ENCODE data around the gene LILRA6. TPM values are rescaled to one million over a fixed set of nuclear protein-coding genes. Genes with fewer than 3 reads are reported as not detected.
"Not testable (repeated sequence)": the region's sequence is repeated elsewhere in the genome, so short reads cannot be mapped to it uniquely, and the experiment has no call there.

LILRA6 gene
- total and polyA plus RNA-seq, 4 experiments from 2014 or later: 0.73 to 2.9 (median 1.2) TPM; not detected in 1

DNA sequence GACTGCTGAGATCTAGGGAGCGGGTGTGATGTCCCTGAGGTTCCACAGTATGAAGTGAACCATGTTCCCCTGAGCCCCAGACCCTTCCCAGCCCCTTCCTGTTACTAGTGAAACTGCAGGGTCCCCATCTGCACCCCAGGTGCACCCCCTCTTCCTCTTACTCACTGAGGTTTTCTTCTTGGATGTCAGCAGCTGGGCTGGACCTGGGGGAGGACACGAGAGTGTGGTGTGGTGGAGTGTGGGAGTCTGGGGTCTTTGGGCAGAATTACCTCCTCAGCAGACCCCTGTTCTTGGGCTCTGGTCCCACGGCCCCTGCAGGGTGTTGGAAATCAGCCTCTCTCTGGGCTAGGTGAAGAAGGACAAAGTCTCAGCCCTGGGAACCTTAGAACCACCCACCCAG lies 3.3 kb upstream of the LILRA6 start:
- Histone ChIP-seq H3K27me3 (ENCODE audit: insufficient read depth, low read length) (no peaks in the 10 kb centered on the region), H3K9me3 (ENCODE audit: control insufficient read depth in 1 of 2, low read length in 2 of 2) (no peaks in the 10 kb centered on the region), H3K27ac (ENCODE audit: low read depth, low read length) (no peak overlapping the region), H3K4me3 (ENCODE audit: low read length in 2 of 2) (no peak overlapping the region), H3K36me3 (ENCODE audit: insufficient read depth, low read length) (no peaks in the 10 kb centered on the region), H3K4me1 (ENCODE audit: insufficient read depth, low read length) (peaks cover 15% of the 10 kb centered on the region)
- Mint-ChIP-seq H3K27me3 (no peaks in the 10 kb centered on the region), H3K9me3 (peaks cover 0 to 2% (median 0%) of the 10 kb centered on the region in 8 donors), H3K36me3 (no peaks in the 10 kb centered on the region), H3K4me3 (no peak overlapping the region), H3K27ac (peak overlapping the region in 2 of 7 donors; percentile 27 to 31), H3K4me1 (peaks cover 6 to 16% (median 9%) of the 10 kb centered on the region in 4 donors)
- ChIA-PET CTCF (ENCODE audit: partially characterized antibody) (no interaction called here), POLR2A (ENCODE audit: partially characterized antibody) (interaction anchor here (2.4 kb wide), 1 partner anchor 45 kb away, joined by 8 read pairs; the partner anchor contains the start of gene RPS9)
- intact Hi-C loops (cut with micrococcal nuclease): no loop called here
- no peak for DNase-seq

DNA sequence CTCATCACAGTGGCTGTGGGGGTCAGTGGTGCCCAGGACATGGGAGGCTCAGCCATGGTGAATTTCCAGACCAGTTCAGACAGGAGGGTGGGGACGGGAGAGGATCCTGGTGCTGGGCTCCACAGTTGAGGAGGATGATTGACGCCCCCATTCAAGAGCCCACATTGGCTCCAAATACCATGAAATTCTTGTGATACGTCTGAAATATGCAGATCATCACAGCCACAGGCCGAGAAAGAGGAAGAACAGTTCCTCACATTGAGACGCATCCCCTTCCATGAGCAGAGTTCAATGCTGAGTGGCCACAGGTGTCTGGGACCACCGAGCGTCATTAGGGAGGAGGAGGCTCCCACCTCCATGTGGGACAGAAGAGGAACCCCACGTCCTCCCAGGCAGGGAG lies 1.2 kb upstream of the LILRA6 start:
- H3K36me3 Mint-ChIP-seq; H3K27ac ChIP-seq (ENCODE audit: low read depth, low read length); H3K4me3 ChIP-seq (ENCODE audit: low read length in 2 of 2); H3K9me3 ChIP-seq (ENCODE audit: control insufficient read depth in 1 of 2, low read length in 2 of 2); intact Hi-C loops (cut with micrococcal nuclease); H3K36me3 ChIP-seq (ENCODE audit: insufficient read depth, low read length); H3K27me3 ChIP-seq (ENCODE audit: insufficient read depth, low read length); H3K9me3 Mint-ChIP-seq; CTCF ChIA-PET (ENCODE audit: partially characterized antibody); H3K27ac Mint-ChIP-seq; H3K4me3 Mint-ChIP-seq; POLR2A ChIA-PET (ENCODE audit: partially characterized antibody); DNase-seq; H3K27me3 Mint-ChIP-seq: not testable (repeated sequence)
- H3K4me1 ChIP-seq (ENCODE audit: insufficient read depth, low read length): peaks cover 15% of the 10 kb centered on the region
- peaks cover 6 to 16% (median 9%) of the 10 kb centered on the region in 4 donors for H3K4me1 Mint-ChIP-seq

DNA sequence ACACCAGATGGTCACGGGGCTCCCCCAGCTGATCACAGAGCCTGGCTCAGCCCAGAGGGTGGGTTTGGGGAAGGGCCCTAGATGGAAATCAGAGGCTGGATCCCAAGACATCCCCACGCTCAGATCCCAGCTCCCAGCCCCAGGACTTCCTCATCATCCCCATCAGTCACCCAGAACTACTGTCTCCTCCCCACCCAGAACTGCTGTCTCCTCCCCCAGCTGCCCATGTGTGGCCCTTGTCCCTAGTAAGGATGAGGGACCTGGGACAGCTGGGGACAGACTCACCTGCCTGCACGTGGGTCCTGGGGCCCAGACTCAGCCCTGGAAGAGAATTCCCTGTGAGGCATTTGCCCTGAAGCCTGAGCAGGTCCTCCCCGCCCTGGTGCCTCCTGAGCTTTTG lies 356 bp downstream of the LILRA6 start:
- H3K4me1 ChIP-seq (ENCODE audit: insufficient read depth, low read length); H3K9me3 Mint-ChIP-seq; H3K36me3 ChIP-seq (ENCODE audit: insufficient read depth, low read length); H3K9me3 ChIP-seq (ENCODE audit: control insufficient read depth in 1 of 2, low read length in 2 of 2); DNase-seq; H3K27ac Mint-ChIP-seq; intact Hi-C loops (cut with micrococcal nuclease); H3K27ac ChIP-seq (ENCODE audit: low read depth, low read length); H3K27me3 ChIP-seq (ENCODE audit: insufficient read depth, low read length); H3K27me3 Mint-ChIP-seq; H3K4me3 Mint-ChIP-seq; H3K4me3 ChIP-seq (ENCODE audit: low read length in 2 of 2); CTCF ChIA-PET (ENCODE audit: partially characterized antibody); H3K36me3 Mint-ChIP-seq; H3K4me1 Mint-ChIP-seq: not testable (repeated sequence)
- POLR2A ChIA-PET (ENCODE audit: partially characterized antibody): interaction anchor here (1.4 kb wide), 1 partner anchor 53 kb away, joined by 3 read pairs; the partner anchor contains the start of gene MBOAT7

DNA sequence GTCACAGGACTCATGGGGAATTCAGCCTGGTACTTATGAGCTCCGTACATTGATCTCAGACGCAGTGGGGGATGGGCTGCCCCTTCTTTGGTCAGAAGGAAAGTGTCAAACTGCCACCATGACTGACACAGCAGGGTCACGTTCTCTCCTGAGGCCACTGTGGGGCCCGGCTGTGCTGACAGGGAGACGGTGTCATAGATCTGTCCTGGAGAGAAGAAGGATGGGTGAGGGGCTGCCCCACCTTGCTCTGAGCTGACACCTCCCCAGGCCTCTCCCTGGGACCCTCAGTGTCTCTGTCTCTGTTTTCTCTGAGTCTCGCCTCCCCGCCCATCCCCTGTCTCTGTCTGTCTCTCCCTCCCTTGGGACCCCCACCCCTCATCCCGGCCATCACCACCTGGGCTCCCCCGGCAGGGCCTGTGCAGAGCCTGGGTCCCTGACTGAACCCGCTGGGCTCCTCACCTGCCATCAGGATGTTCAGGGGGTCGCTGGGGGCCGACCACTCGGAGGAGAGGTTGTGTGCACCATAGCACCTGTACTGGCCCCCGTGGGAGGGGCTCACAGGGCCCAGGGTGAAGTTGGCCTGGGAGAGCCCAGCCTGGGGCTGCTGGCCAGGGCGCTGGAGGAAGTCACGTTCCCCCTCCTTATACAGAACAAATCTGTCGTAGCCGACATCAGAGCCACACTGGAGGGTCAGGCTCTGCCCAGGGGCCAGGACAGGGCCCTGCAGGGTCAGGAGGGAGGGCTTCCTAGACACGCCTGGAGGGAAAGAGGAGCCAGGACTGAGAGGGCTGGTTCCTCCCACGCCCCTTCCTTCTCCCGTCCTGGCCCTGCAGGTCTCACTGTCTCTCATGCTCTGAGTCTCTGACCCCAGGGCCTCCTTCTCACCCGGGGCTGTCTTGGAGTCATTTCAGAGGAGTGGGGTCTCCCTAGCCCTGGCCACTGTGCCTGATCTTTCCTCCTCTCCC lies 1.9 kb downstream of the LILRA6 start:
- H3K4me3 Mint-ChIP-seq; H3K36me3 Mint-ChIP-seq; H3K27ac Mint-ChIP-seq; H3K9me3 Mint-ChIP-seq; H3K27me3 Mint-ChIP-seq; H3K4me1 Mint-ChIP-seq; POLR2A ChIA-PET (ENCODE audit: partially characterized antibody); H3K9me3 ChIP-seq (ENCODE audit: control insufficient read depth in 1 of 2, low read length in 2 of 2); H3K36me3 ChIP-seq (ENCODE audit: insufficient read depth, low read length); CTCF ChIA-PET (ENCODE audit: partially characterized antibody); H3K27ac ChIP-seq (ENCODE audit: low read depth, low read length); intact Hi-C loops (cut with micrococcal nuclease); H3K4me1 ChIP-seq (ENCODE audit: insufficient read depth, low read length); DNase-seq; H3K4me3 ChIP-seq (ENCODE audit: low read length in 2 of 2); H3K27me3 ChIP-seq (ENCODE audit: insufficient read depth, low read length): not testable (repeated sequence)

DNA sequence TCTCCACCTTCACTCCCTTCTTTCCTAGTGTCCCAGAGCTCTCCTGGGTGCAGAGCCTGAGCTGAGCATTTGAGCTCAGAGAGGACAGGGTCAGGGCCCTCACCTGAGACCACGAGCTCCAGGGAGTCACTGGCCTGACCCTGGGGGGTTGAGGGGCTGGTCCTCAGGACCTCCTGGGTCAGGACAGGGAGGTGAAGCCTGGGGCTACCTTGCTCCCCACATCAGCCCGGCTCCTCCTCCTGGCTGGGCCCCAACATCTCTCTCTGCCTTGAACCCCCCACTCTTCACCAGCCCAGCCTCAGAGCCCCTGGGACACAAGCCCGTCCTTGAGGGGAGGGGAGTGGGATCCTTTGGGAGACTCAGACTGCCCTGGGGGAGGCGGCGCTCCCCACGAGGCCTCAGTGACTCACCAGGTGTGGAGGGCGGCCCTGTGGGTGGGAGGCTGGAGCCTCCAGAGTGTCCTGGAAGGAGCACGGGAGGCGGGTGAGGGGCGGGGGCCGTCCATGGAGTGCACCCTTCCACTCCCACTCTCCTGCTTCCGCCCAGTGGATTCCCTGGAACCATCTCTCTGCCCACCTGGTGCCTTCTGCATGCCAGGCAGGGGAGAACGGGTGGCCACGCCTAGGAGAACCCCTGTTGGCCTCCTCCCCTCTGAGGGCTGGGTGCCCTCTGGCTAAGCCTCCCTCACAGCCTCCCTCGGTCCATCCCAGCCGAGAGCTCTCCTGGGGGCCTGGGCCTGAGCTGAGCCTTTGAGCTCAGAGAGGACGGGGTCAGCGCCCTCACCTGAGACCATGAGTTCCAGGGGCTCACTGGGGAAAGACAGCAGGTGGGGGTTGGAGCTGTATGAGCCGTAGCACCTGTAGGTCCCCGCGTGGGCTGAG lies 2.9 kb downstream of the LILRA6 start:
- POLR2A ChIA-PET (ENCODE audit: partially characterized antibody); H3K4me1 Mint-ChIP-seq; H3K27me3 Mint-ChIP-seq; CTCF ChIA-PET (ENCODE audit: partially characterized antibody); H3K4me1 ChIP-seq (ENCODE audit: insufficient read depth, low read length); DNase-seq; H3K36me3 Mint-ChIP-seq; H3K9me3 Mint-ChIP-seq; H3K27ac ChIP-seq (ENCODE audit: low read depth, low read length); H3K4me3 ChIP-seq (ENCODE audit: low read length in 2 of 2); H3K27me3 ChIP-seq (ENCODE audit: insufficient read depth, low read length); H3K36me3 ChIP-seq (ENCODE audit: insufficient read depth, low read length); H3K4me3 Mint-ChIP-seq; H3K27ac Mint-ChIP-seq; H3K9me3 ChIP-seq (ENCODE audit: control insufficient read depth in 1 of 2, low read length in 2 of 2); intact Hi-C loops (cut with micrococcal nuclease): not testable (repeated sequence)

DNA sequence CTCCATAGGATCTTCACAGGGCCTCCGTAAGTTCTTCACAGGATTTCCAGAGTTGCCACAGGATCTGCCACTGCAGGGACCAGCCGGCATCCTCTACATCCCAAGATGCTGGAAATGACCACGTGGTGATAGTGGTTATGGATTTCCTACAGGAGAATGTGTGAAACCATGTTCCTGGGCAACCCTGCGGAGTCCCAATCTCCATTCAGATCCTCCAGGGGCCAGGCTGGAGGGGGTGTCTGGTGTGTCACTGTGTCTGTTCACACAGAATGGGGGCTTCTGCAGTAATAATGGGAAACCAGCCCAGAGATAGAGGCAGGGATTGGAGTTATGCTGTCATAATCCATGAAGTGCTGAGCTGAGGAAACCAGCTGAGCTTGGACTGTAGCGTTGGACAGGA lies 8.6 kb downstream of the LILRA6 start:
- Mint-ChIP-seq H3K9me3 (no peaks in the 10 kb centered on the region), H3K4me1 (peaks cover 0 to 7% (median 3%) of the 10 kb centered on the region in 4 donors), H3K4me3 (no peak overlapping the region), H3K27me3 (peaks cover 19 to 20% of the 10 kb centered on the region in 2 donors), H3K36me3 (no peaks in the 10 kb centered on the region), H3K27ac (no peak overlapping the region)
- POLR2A ChIA-PET (ENCODE audit: partially characterized antibody): no interaction called here
- Histone ChIP-seq H3K27me3 (ENCODE audit: insufficient read depth, low read length) (no peaks in the 10 kb centered on the region), H3K4me3 (ENCODE audit: low read length in 2 of 2) (no peak overlapping the region), H3K4me1 (ENCODE audit: insufficient read depth, low read length) (peaks cover 6% of the 10 kb centered on the region), H3K9me3 (ENCODE audit: control insufficient read depth in 1 of 2, low read length in 2 of 2) (no peaks in the 10 kb centered on the region), H3K27ac (ENCODE audit: low read depth, low read length) (no peak overlapping the region), H3K36me3 (ENCODE audit: insufficient read depth, low read length) (no peaks in the 10 kb centered on the region)
- no peak for DNase-seq
- CTCF ChIA-PET (ENCODE audit: partially characterized antibody): no interaction called here
- intact Hi-C loops (cut with micrococcal nuclease): no loop called here
